T-helper 2 cell (primary cell): ENCODE results near the gene CNTNAP2.

ENCODE experiments used
- DNase-seq, 5 experiments: peaks; one replicate each; pipeline versions ENCODE4 v3.0.0 to v3.0.0-alpha.2; 2012 to 2022

Gene CNTNAP2

GRCh38 chr7:148187471-148187870, 2070.9 kb downstream of the CNTNAP2 start:
- no peak for DNase-seq

GRCh38 chr7:148191391-148192065, 2074.9 kb downstream of the CNTNAP2 start:
- no peak for DNase-seq

GRCh38 chr7:148192491-148192890, 2075.9 kb downstream of the CNTNAP2 start:
- no peak for DNase-seq

- no peak for DNase-seq
These were observed 2085.4 kb downstream of the CNTNAP2 start for GRCh38 chr7:148201992-148202391.

- DNase-seq, result no peak
These were observed 2088.2 kb downstream of the CNTNAP2 start for GRCh38 chr7:148204639-148205304.

GRCh38 chr7:148209643-148210190, 2093.1 kb downstream of the CNTNAP2 start:
- no peak for DNase-seq

GRCh38 chr7:148210804-148211325, 2094.3 kb downstream of the CNTNAP2 start:
- DNase-seq, result no peak

- no peak for DNase-seq
These were observed 2095.1 kb downstream of the CNTNAP2 start for GRCh38 chr7:148211740-148212151.

GRCh38 chr7:148212731-148213130, 2096.1 kb downstream of the CNTNAP2 start:
- DNase-seq, result no peak

- no peak for DNase-seq
These were observed 2097.5 kb downstream of the CNTNAP2 start for GRCh38 chr7:148214101-148214500.

- DNase-seq, result no peak
These were observed 2102.0 kb downstream of the CNTNAP2 start for GRCh38 chr7:148218603-148219002.

- no peak for DNase-seq
These were observed 2106.1 kb downstream of the CNTNAP2 start for GRCh38 chr7:148222721-148223120.

- DNase-seq, result no peak
These were observed 2106.6 kb downstream of the CNTNAP2 start for GRCh38 chr7:148223160-148223559.

- DNase-seq, result no peak
These were observed 2107.1 kb downstream of the CNTNAP2 start for GRCh38 chr7:148223738-148224137.

- DNase-seq, result no peak
These were observed 2113.7 kb downstream of the CNTNAP2 start for GRCh38 chr7:148230296-148230695.

- no peak for DNase-seq
These were observed 2114.3 kb downstream of the CNTNAP2 start for GRCh38 chr7:148230883-148231282.

GRCh38 chr7:148232784-148233183, 2116.2 kb downstream of the CNTNAP2 start:
- no peak for DNase-seq

GRCh38 chr7:148234715-148235114, 2118.1 kb downstream of the CNTNAP2 start:
- DNase-seq, result no peak

GRCh38 chr7:148238761-148239325, 2122.2 kb downstream of the CNTNAP2 start:
- no peak for DNase-seq

- DNase-seq, result no peak
These were observed 2125.2 kb downstream of the CNTNAP2 start for GRCh38 chr7:148241700-148242293.

GRCh38 chr7:148242294-148242821, 2125.8 kb downstream of the CNTNAP2 start:
- DNase-seq, result peak in 1 of 5 experiments; percentile 27

GRCh38 chr7:148245381-148245780, 2128.8 kb downstream of the CNTNAP2 start:
- DNase-seq, result no peak

GRCh38 chr7:148253629-148254028, 2137.0 kb downstream of the CNTNAP2 start:
- DNase-seq, result no peak
